Eye (tissue), 1 donor: ENCODE measurements around the gene MAP3K20.
"Not testable (repeated sequence)": the region's sequence is repeated elsewhere in the genome, so short reads cannot be mapped to it uniquely, and the experiment has no call there.

Experiments
- DNase-seq: peaks from one replicate; pipeline ENCODE4 v3.0.0-alpha.2; 2015

The MAP3K20 gene

GRCh38 chr2:173163357-173163756, 87.7 kb downstream of the MAP3K20 start:
- not testable (repeated sequence) for DNase-seq

- DNase-seq = no peak
Measured at GRCh38 chr2:173164396-173164795, 88.8 kb downstream of the MAP3K20 start.

GRCh38 chr2:173165443-173166238, 90.0 kb downstream of the MAP3K20 start:
- no peak for DNase-seq

- no peak for DNase-seq
Measured at GRCh38 chr2:173171321-173171720, 95.7 kb downstream of the MAP3K20 start.

- DNase-seq = no peak
Measured at GRCh38 chr2:173171924-173172643, 96.4 kb downstream of the MAP3K20 start.

- not testable (repeated sequence) for DNase-seq
Measured at GRCh38 chr2:173174339-173174738, 98.7 kb downstream of the MAP3K20 start.

GRCh38 chr2:173175222-173175621, 99.6 kb downstream of the MAP3K20 start:
- no peak for DNase-seq

- no peak for DNase-seq
Measured at GRCh38 chr2:173181982-173182381, 106.3 kb downstream of the MAP3K20 start.

GRCh38 chr2:173184031-173185004, 108.7 kb downstream of the MAP3K20 start:
- peak; percentile 41 for DNase-seq

GRCh38 chr2:173185437-173185836, 109.8 kb downstream of the MAP3K20 start:
- no peak for DNase-seq

- DNase-seq = no peak
Measured at GRCh38 chr2:173187941-173188788, 112.5 kb downstream of the MAP3K20 start.

- DNase-seq = no peak
Measured at GRCh38 chr2:173191601-173192000, 116.0 kb downstream of the MAP3K20 start.

- DNase-seq = no peak
Measured at GRCh38 chr2:173192071-173192470, 116.4 kb downstream of the MAP3K20 start.

- no peak for DNase-seq
Measured at GRCh38 chr2:173193925-173194324, 118.3 kb downstream of the MAP3K20 start.

- no peak for DNase-seq
Measured at GRCh38 chr2:173195100-173195499, 119.5 kb downstream of the MAP3K20 start.

GRCh38 chr2:173196080-173196479, 120.4 kb downstream of the MAP3K20 start:
- no peak for DNase-seq

GRCh38 chr2:173196638-173197037, 121.0 kb downstream of the MAP3K20 start:
- DNase-seq = no peak

- DNase-seq = no peak
Measured at GRCh38 chr2:173198327-173198726, 122.7 kb downstream of the MAP3K20 start.

GRCh38 chr2:173199294-173199693, 123.6 kb downstream of the MAP3K20 start:
- DNase-seq = no peak

GRCh38 chr2:173202570-173202969, 126.9 kb downstream of the MAP3K20 start:
- no peak for DNase-seq

GRCh38 chr2:173204316-173204715, 128.7 kb downstream of the MAP3K20 start:
- no peak for DNase-seq

GRCh38 chr2:173205375-173205774, 129.7 kb downstream of the MAP3K20 start:
- DNase-seq = no peak
